ENCODE measurements around the gene WBP1.

WBP1 gene

GRCh38 chr2:74486141-74486540 lies 27.9 kb downstream of the WBP1 start:
- no peak for DNase-seq

DNA sequence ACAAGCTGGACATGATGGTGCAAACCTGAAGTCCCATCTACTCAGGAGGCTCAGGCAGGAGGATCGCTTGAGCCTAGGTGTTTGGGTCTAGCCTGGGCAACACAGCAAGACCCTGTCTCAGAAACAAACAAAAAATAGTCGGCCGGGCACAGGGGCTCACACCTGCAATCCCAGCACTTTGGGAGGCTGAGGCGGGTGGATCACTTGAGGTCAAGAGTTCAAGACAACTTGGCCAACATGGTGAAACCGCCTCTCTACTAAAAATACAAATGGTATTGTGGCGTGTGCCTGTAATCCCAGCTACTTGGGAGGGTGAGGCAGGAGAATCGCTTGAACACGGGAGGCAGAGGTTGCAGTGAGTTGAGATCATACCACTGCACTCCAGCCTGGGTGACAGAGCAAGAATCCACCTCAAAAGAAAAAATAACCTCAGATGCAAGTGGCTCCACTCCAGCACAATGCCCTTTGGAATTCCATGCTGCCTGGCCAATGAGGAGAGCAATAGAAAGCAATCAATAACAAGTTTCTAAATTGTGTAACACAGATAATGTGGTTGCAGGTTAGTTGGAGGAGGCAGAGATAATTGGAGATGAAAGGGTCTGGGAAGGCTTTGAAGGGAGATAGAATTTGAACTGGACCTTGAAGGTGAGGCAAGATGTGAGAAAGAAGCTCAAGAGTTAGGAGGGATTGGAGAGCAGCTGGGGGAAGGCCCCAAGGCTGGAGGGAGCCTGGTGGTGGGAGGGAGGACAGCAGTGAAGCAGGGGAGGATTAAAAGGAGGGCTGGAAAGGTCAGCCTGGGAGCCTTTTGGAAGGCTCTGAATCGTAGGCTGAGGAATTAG lies 30.6 kb downstream of the WBP1 start:
- DNase-seq, result no peak

DNA sequence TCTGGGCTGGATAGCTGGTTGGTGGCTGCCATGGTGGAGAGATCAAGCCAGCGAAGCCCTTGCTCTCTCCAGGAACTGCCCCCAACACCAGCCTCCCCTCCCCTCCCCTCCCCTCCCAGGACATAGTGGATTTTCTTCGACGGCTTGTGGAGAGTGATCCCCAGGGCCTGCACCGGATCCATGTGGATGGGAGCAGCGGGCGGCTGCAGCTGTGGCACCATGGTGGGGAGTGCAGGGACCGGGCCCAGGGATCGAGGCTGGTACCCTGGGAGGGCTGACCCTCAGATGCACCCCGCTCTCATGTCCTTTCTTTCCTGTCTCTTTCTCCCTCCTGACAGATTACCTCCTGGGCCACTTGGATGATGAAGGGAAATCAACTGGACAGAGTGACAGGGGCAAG lies 31.7 kb downstream of the WBP1 start:
- DNase-seq, result no peak

DNA sequence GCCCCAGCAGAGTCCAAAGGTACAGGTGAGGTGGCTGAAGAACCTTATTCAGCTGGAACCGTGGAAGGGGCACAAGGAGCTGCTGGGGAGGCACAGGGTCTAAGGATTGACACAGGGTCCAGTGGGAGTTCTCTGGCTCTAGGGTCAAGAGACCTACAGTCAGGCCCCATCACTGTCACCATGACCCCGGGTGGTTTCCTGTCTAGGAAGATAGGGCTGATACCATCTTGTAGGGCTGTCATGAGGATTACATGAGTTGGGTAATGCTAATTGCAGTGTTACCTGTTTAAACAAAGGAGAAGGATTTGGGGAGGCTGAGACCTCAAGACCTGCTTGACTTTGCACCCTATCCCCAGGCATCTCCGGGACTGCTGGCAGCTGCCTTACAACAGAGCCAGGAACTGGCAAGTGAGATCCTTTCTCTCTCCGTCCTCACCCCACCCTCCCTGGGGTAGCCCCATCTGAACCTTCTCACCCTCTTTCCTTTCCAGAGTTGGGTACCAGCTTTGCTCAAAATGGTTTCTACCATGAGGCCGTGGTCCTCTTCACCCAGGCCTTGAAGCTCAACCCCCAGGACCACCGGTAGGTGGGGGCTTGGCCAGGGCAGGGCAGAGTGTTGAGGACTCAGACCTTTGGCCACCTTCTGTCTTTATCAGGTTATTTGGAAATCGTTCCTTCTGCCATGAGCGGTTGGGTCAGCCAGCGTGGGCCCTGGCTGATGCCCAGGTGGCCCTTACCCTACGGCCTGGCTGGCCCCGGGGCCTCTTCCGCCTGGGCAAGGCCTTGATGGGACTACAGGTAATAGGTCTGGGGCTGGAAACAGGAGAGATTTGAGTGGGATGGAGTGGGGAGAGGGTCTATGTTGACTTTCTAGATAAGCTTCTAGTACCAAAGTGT lies 33.7 kb downstream of the WBP1 start:
- DNase-seq, result no peak

DNA sequence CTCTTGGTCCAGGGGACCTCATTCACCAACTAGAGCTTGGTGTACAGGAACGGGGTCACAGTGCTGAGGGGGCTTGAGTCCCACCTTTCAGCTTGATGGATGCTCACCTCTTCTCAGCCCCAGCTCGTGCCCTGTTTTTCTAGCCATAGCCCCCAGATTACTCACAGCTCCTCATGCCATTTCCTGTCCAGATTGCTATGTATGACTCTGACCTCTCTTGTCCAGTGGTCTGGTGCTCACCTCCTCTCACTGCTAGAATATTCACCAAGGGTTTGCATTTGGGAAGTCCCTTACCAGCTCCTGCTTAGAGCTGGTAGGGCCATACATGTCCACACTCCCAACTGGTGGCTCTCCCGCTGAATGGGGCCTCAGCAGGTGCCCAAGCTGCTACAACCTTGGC lies 35.3 kb downstream of the WBP1 start:
- DNase-seq, result no peak

GRCh38 chr2:74495440-74495839 lies 37.2 kb downstream of the WBP1 start:
- no peak for DNase-seq

DNA sequence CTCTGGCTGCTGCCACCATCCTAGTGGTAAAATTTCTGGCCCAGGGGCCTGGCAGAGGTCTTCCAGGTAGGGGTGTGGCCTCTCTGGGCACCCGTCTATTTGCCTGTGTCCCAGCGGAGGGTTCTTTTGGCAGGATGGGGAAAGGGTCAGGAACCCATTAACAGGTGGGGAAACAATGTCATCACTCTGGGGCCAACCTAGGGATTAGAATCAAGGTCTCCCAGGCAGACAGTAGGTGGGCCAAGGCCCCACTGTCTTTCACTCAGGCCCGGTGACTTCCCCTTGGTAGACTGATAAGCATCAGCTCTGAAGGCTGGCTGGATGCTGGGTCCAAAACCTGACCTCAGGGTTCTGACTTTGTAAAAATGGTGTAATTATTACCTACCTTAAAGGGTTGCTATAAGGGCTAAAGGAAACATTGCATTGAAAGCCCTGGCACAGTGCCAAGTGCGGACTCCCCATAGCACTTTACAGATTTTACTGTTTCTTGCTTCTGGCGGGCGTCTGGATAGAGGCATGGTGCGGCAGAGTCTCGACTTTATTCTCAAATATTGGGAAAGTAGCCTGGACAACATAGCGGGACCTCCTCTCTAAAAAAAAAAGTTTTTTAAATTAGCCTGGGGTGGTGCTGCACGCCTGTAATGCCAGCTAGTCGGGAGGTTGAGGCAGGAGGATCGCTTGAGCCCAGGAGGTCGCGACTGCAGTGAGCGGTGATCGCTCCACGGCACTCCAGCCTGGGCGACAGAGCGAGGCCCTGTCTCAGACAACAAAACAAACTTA lies 38.9 kb downstream of the WBP1 start:
- DNase-seq, result no peak

GRCh38 chr2:74497777-74498499 lies 39.7 kb downstream of the WBP1 start:
- DNase-seq, result no peak

DNA sequence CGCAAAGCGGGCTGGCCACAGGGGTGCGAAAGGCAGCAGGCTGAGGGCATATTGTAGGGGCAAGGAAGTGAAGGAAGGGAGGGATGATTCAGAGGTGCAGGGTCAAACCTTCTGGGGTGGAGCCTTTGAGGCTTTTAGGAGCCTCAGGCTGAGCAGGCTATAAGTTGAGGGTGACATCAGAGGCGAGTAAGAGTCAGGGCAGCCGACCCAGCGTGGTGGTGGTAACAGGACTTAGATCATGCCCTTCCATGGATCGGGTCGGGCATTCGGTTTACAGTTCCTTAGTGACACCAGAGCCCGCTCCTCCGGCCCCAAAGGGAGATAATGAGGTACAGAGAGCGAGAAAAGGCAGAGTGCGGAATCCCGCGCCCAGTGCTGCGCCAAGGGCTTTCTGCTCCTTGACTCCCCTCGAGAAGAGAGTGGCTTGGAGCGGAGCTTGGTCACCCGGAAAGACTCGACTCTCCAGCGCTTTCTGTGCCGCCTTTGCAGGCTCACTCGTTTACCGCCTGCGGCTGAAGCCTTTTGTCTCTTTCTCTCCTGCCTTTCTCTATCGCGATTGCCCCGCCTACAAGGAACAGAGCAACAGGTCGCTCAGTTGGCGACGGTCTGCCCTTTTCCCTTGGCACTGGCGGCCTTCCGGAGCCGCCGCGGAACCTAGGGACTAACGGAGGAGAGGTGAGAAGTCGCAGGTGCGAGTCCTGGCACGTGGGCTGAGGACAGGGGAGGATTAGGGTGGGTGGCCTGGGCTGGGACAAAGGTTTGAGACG lies 40.4 kb downstream of the WBP1 start:
- no peak for DNase-seq

- DNase-seq, result no peak
Measured at GRCh38 chr2:74499267-74499939, 41.2 kb downstream of the WBP1 start, which contains the start of gene LBX2. Gene LBX2 (minus strand): TSS chr2:74499603. CDS start chr2:74499537, 66 bp downstream.

GRCh38 chr2:74499940-74500577 lies 41.8 kb downstream of the WBP1 start:
- no peak for DNase-seq

DNA sequence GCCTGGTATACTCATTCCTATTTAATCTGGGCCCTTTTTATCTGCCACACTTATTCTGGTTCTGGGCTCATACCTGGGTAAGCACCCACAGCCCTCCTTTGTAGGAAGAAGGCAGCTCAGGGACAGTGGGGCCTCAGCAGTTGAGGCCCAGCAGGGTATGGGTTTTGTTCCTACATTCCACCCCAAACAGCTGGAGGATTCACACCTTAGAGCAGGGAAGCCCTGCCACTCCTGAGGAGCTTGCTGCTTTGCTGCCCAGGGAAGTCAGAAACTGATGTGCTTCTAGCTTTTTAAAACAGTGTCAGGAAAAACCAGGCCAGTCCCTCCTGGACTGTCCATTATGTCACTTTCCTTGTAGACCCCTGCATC lies 42.3 kb downstream of the WBP1 start:
- DNase-seq, result no peak

DNA sequence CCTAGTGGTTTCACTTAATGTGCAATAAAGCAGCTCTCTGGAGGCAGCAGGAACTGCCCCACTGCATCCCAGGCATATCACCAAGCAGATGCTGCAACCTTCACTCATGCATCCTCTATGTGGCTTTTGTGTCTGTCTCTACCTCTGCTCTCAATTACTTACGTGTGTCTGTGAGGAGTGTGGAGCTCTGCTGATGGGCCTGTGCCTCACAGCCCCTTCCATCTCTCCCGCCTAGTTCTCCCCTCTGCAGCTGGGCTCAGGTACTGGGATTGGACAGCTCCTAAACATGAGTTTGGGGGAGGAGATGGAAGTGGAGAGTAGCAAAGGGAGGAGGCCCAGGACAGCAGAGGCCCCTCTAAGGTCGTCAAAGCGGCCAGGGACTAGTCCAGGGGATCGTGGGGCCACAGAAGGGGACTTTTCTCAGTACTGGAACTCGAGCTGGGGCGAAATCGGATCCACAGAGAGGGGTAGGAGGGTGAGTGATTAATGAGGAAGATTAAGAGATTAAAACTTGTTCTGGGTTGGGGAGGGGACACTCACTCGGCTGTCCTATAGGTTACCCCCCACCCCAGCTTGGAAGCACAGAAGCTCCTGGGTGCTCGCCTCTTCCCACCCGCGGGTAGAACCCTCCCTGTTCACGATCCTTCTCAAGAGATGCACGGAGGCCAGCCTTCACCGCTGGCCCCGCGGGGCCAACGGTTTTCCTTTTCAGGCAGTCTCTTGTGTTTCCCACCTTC lies 43.3 kb downstream of the WBP1 start:
- no peak for DNase-seq

GRCh38 chr2:74502147-74502719 lies 44.0 kb downstream of the WBP1 start:
- DNase-seq, result no peak

DNA sequence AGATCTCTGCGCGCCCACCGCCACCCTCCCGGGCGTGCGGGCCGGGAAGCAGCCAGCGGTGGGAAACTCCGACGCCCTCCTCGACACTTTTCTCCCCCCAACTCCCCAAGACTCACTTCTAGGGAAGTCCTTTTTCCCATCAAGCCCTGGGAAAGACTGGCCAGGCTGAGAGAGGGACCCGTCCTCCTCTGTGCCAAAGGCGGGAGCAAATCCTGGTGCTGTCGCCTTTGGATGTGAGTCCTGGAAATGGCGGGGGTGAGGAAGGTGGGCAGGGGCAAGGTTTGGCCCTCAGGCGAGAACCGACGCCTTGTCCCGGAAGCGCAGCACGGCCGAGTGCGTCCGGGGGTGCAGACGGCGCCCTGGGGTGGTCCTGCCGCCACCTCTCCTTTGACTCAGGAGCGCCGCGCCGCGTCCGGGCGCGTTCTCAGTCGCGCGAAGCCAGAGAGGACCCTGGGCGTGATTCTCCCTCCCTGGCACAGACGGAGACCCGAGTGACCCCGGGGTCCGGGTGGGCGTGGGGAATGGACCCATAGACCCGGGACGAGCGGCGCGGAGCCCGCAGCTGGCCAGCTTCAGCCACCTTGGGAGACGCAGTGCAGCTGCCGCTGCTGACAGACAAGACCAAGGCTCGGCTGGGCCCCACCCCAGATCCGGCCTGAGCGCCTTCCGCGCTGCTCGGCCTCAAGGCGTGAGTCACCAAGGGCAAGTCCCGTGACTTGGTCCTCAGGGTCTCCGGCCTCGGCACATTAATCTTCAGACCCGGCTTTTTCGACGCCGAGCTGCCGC lies 44.7 kb downstream of the WBP1 start:
- no peak for DNase-seq

DNA sequence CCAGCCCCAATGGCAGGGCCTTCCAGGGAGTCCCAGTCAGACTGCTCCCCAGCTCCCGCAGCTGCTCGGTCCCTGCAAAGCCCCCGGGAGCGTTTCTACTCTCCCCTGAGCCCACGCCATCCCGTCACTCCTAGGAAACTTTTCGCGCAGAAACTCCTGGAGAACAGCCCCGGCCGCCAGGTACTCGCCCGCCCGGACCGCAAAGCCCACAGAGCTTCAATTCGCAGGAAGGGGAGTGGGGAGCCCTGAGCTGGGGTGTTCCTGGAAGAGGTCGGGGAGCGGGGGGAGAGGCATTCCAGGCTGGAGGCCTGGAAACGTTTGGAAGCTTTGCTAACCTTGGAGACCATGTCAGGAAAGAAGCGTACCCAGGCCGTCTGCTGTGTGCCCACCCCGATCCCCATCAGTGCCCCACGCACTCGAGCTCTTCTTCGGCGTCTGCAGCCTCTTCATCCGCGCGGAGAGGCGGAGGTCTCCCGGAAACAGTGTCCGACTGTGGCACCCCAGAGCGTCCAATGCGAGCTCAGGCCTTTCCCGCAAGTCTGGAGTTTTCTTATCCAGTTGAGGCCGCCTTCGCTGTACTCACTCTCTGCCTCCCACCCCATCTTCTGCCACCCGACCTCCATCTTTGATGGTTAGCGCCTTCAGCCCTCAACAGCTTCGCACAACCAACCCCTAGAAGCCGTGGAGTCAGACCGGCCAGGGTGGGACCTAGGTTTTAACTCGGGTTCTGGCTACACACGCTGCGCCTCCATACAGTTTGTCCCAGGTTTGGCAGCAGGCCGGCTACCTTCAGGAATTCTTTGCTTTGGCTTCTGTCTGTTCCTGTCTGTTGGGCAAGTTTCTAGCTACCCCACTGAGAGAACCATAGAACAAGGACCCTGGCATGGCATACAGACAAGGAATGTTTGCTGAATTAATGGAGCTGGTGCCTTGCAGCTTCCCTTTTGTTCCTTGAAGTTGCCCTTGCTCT lies 45.6 kb downstream of the WBP1 start:
- no peak for DNase-seq

- no peak for DNase-seq
Measured at GRCh38 chr2:74504591-74504990, 46.4 kb downstream of the WBP1 start.

All from NCI-H1436 (cell line).